GM12878 (cell line): ENCODE measurements around the gene ADCY2. TPM values are rescaled to one million over a fixed set of nuclear protein-coding genes. Genes with fewer than 3 reads are reported as not detected.

Source experiments
- ATAC-seq: fragments of 200-7000 bp; cut with Tn5 transposase; 3 replicates; pipeline ENCODE4 v1.9.1; 2020; ENCODE audit warnings: mild to moderate bottlenecking, moderate library complexity
- BruUV-seq: library from RNA; stranded (reverse); fragments of 400-500 nt; replicated peaks from 2 replicates; lab custom pipeline; 2021; lab: Mats Ljungman, UMichigan
- CTCF ChIA-PET: fragments of 300-600 bp; sonication (Branson Sonifier 250); formaldehyde crosslinking; extraction: SDS; loops from one replicate; lab custom pipeline; 2021; ENCODE audit warnings: inconsistent platforms; lab: Yijun Ruan, JAX
- POLR2A ChIA-PET: fragments of 350-600 bp; formaldehyde crosslinking; extraction: SDS; loops from one replicate; lab custom pipeline; 2021; ENCODE audit warnings: inconsistent platforms; lab: Charles Lee
- RAD21 ChIA-PET: fragments of 300-600 bp; sonication (Branson Sonifier 250); formaldehyde crosslinking; loops from one replicate; lab custom pipeline; 2023; ENCODE audit warnings: antibody characterized with exemption; ENCODE audit not compliant: unreplicated experiment; lab: Charles Lee
- SMC1A ChIA-PET: fragments of 300-600 bp; sonication (Branson Sonifier 250); formaldehyde crosslinking; loops from one replicate; lab custom pipeline; 2023; ENCODE audit not compliant: unreplicated experiment, uncharacterized antibody; lab: Charles Lee
- DNase-seq: peaks from one replicate; pipeline ENCODE4 v3.0.0-alpha.2; 2011; ENCODE audit warnings: low read depth, low spot score
- FAIRE-seq: peaks from 3 replicates; lab custom pipeline; 2011; peaks lifted over from hg19 to GRCh38; lab: Jason Lieb, UNC
- H2AFZ ChIP-seq: 2 replicates; pipeline ENCODE4 v1.6.0; 2011; ENCODE audit warnings: low read depth, low read length, control low read depth; ENCODE audit not compliant: control insufficient read depth
- H3K27ac ChIP-seq: 2 replicates; pipeline ENCODE4 v1.5.1; 2011; ENCODE audit warnings: control low read depth; ENCODE audit not compliant: control insufficient read depth, insufficient read depth
- H3K27me3 ChIP-seq, 2 experiments: replicated peaks in 1 of 2; 2 replicates each; pipeline versions ENCODE4 v1.6.0 to v1.6.1; 2011; ENCODE audit warnings: low read length in 1 of 2; ENCODE audit not compliant: control insufficient read depth in 2 of 2, insufficient read depth in 2 of 2
- H3K36me3 ChIP-seq, 2 experiments: 2 replicates each; pipeline ENCODE4 v1.5.1; 2011; ENCODE audit warnings: low read length in 1 of 2; ENCODE audit not compliant: control insufficient read depth in 2 of 2, insufficient read depth in 2 of 2
- H3K4me1 ChIP-seq: 2 replicates; pipeline ENCODE4 v1.6.1; 2011; ENCODE audit warnings: mild to moderate bottlenecking, low read length, moderate library complexity, mixed read lengths; ENCODE audit not compliant: control insufficient read depth, insufficient read depth
- H3K4me2 ChIP-seq: 2 replicates; pipeline ENCODE4 v1.6.0; 2011; ENCODE audit warnings: control low read depth; ENCODE audit not compliant: control insufficient read depth, insufficient read depth
- H3K4me3 ChIP-seq: fragments of 200-600 bp; sonication (generic); 2 replicates; pipeline ENCODE4 v1.5.1; 2016
- H3K79me2 ChIP-seq: 2 replicates; pipeline ENCODE4 v1.6.0; 2011; ENCODE audit warnings: low read length; ENCODE audit not compliant: control insufficient read depth, insufficient read depth
- H3K9ac ChIP-seq: 2 replicates; pipeline ENCODE4 v1.8.0; 2011; ENCODE audit warnings: low read length, control low read depth, mixed read lengths; ENCODE audit not compliant: control insufficient read depth, insufficient read depth
- H3K9me3 ChIP-seq: replicated peaks from 3 replicates; pipeline ENCODE4 v1.5.1; 2011; ENCODE audit warnings: mild to moderate bottlenecking, low read length; ENCODE audit not compliant: control insufficient read depth, insufficient read depth
- H4K20me1 ChIP-seq: 2 replicates; pipeline ENCODE4 v1.6.0; 2011; ENCODE audit not compliant: control insufficient read depth, insufficient read depth
- BCL3 ChIP-seq: IDR thresholded peaks from 2 replicates; pipeline ENCODE4 v1.6.1; 2011; ENCODE audit warnings: borderline replicate concordance, low read depth, mild to moderate bottlenecking, moderate library complexity, low read length; ENCODE audit not compliant: insufficient read depth, poor library complexity, severe bottlenecking
- CBX3 ChIP-seq: fragments of 200-600 bp; sonication (generic); IDR thresholded peaks from 2 replicates; pipeline ENCODE4 v1.6.1; 2016; ENCODE audit warnings: low read depth, borderline replicate concordance
- CHD2 ChIP-seq: IDR thresholded peaks from 2 replicates; pipeline ENCODE4 v1.6.1; 2011; ENCODE audit warnings: low read depth, low read length, improper control_type of control experiment, borderline replicate concordance
- E2F8 ChIP-seq: fragments of 450-650 bp; IDR thresholded peaks from 2 replicates; pipeline ENCODE4 v1.6.1; 2018; ENCODE audit warnings: mild to moderate bottlenecking, low read depth, moderate library complexity; ENCODE audit not compliant: partially characterized antibody
- ESRRA ChIP-seq: IDR thresholded peaks from 2 replicates; pipeline ENCODE4 v1.6.1; 2012; ENCODE audit warnings: mild to moderate bottlenecking, low read length, improper control_type of control experiment
- FOXK2 ChIP-seq: fragments of 450-650 bp; IDR thresholded peaks from 2 replicates; pipeline ENCODE4 v1.6.1; 2017; ENCODE audit warnings: mild to moderate bottlenecking, moderate library complexity
- FOXM1 ChIP-seq: IDR thresholded peaks from 2 replicates; pipeline ENCODE4 v1.6.1; 2012; ENCODE audit warnings: low read depth, mild to moderate bottlenecking, inconsistent platforms, low read length, moderate library complexity
- RBBP5 ChIP-seq: fragments of 200-600 bp; sonication (generic); conservative IDR thresholded peaks from 2 replicates; pipeline ENCODE4 v1.6.1; 2016
- TCF3 ChIP-seq: IDR thresholded peaks from 2 replicates; pipeline ENCODE4 v1.6.1; 2012; ENCODE audit warnings: low read depth, mild to moderate bottlenecking, low read length, borderline replicate concordance; ENCODE audit not compliant: insufficient read depth
- ZNF687 ChIP-seq: fragments of 450-650 bp; IDR thresholded peaks from 2 replicates; pipeline ENCODE4 v1.6.1; 2017; ENCODE audit warnings: mild to moderate bottlenecking, moderate library complexity
- WGBS: methylation state at CpG from one replicate; pipeline ENCODE4 v1.1.6; 2016; ENCODE audit warnings: low lambda C conversion rate; ENCODE audit not compliant: insufficient replicate concordance, insufficient coverage; ENCODE audit errors: missing lambda C conversion rate; 5-methylcytosine and 5-hydroxymethylcytosine counted together
- in situ Hi-C: fragments of 300-500 bp; cut with MboI; formaldehyde crosslinking; loops from 9 replicates; pipeline ENCODE4 v1.14.3; 2018; ENCODE audit warnings: mixed read lengths
- intact Hi-C: fragments of 100-400 bp; cut with micrococcal nuclease; formaldehyde crosslinking; loops from one replicate; pipeline ENCODE4 v1.14.2; 2022; ENCODE audit not compliant: unreplicated experiment
- polyA plus RNA-seq, 11 experiments: library from polyadenylated mRNA; depleted of rRNA in 4 of 11; unstranded in 6 of 11; stranded (reverse) in 5 of 11; fragments of >200 nt; fragmentation: Nextera tagmentation in 4 of 11; fragmentation: Illumina TruSeq in 1 of 11; extraction: Ambion mirVana in 4 of 11; extraction: Trizol in 1 of 11; gene quantifications; 1 replicate in 1 of 11; 2 replicates in 10 of 11; pipeline versions ENCODE4 v1.2.1 to v1.2.3, GENCODE V29; 2011 to 2016; ENCODE audit warnings: inconsistent platforms in 2 of 11, missing spikeins in 2 of 11, low read depth in 1 of 11
- total RNA-seq, 4 experiments: library from RNA; depleted of rRNA in 3 of 4; stranded (reverse); fragments of >200 nt in 3 of 4; fragmentation: Illumina TruSeq in 1 of 4; extraction: Trizol in 1 of 4; gene quantifications; 2 replicates each; pipeline versions ENCODE4 v1.2.1 to v1.2.3, GENCODE V29; 2013 to 2021

The ADCY2 gene
- total and polyA plus RNA-seq, 10 of the 15 experiments (the other 5 are each of a cell fraction or from before 2014, with no cell fraction given), result 0.07 to 0.26 TPM; not detected in 8

- RAD21 ChIA-PET, result interaction anchor here (0.7 to 1.3 kb wide), 3 partner anchors 16 to 37 kb away, joined by 3 read pairs; no protein-coding TSS in a partner anchor
- H3K79me2 ChIP-seq, result no peaks in the 10 kb centered on the region
- no peak overlapping the region; the same call in 1 of the 2 replicates for H3K4me3 ChIP-seq
- ATAC-seq (peak; percentile 82), FAIRE-seq (no peak), DNase-seq (peak; percentile 34)
- 18% methylated on average over 10 of the region's 10 CpGs for WGBS
- H3K9ac ChIP-seq, result no peak overlapping the region
- POLR2A ChIA-PET, result no interaction called here
- no peaks in the 10 kb centered on the region for H3K36me3 ChIP-seq
- no peaks in the 10 kb centered on the region for H4K20me1 ChIP-seq
- in situ Hi-C loops, result no loop called here
- BruUV-seq, result no TSS peak
- no peaks in the 10 kb centered on the region for H3K27me3 ChIP-seq
- SMC1A ChIA-PET, result interaction anchor here (1.0 to 1.7 kb wide), 3 partner anchors 16 to 37 kb away, joined by 3 to 4 read pairs (median 4); no protein-coding TSS in a partner anchor
- H3K4me1 ChIP-seq, result no peaks in the 10 kb centered on the region; the same call in 1 of the 2 replicates
- intact Hi-C loops, result no loop called here
- peak overlapping the region; percentile 75 for H3K4me2 ChIP-seq
- CTCF ChIA-PET, result interaction anchor here (0.6 to 1.6 kb wide), 2 partner anchors 37 to 39 kb away, joined by 3 to 6 read pairs; no protein-coding TSS in a partner anchor
- H2AFZ ChIP-seq, result peak overlapping the region; percentile 61
- H3K27ac ChIP-seq, result no peak overlapping the region
- no peaks in the 10 kb centered on the region for H3K9me3 ChIP-seq
- TF ChIP-seq FOXK2 (no peak), ESRRA (no peak), RBBP5 (no peak), FOXM1 (no peak), BCL3 (no peak), ZNF687 (no peak), CBX3 (no peak), E2F8 (no peak), CHD2 (no peak), TCF3 (no peak)
These were observed 383.4 kb downstream of the ADCY2 start for GRCh38 chr5:7779019-7780005.
